Fibroblast of pulmonary artery (primary cell): Measurements from ENCODE around the gene DHRS7B.
A peak's percentile ranks its signal among the peaks of the same experiment; 100 is the strongest.
"Not testable (repeated sequence)": the region's sequence is repeated elsewhere in the genome, so short reads cannot be mapped to it uniquely, and the experiment has no call there.

ENCODE experiments used
- DNase-seq: peaks from one replicate; pipeline ENCODE4 v3.0.0-alpha.2; 2010; ENCODE audit warnings: low read depth
- H3K4me3 ChIP-seq: replicated peaks from 2 replicates; pipeline ENCODE4 v1.5.1; 2011; ENCODE audit warnings: low read depth, mild to moderate bottlenecking, control low read depth, low read length, moderate library complexity
- TF ChIP-seq, protein P1 (sequence below): IDR thresholded peaks from 2 replicates; pipeline ENCODE4 v1.5.1; 2011; ENCODE audit warnings: mild to moderate bottlenecking, control low read depth, low read length, inconsistent platforms; ENCODE audit errors: missing control alignments

Gene DHRS7B

DNA sequence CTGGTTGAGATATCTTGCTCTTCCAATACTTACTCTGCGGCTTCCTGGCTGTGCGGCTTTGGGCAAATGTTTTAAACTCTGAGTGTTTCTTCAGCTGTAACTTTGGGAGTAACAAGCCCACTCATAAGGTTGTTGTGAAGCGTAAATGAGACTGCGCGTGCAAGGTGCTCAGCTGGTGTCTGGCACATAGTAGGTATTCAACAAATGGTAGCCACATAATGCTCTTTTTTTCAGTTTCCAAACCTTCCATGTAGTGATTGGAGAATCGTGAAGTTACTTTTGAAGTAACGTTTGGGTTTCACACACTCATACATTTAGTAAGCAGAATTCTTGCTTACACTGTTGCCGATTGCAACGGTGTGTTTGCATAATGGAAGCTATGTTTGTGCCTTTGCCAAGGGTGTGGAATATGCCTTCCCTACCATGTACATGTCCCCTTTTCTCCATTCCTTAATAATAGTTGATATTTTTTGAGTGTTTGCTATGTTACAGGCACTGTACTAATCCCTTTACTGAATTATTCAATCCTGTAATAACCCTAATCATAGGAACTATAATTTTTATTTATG lies 829 bp downstream of the DHRS7B start:
- H3K4me3 ChIP-seq, result peak overlapping the region; percentile 96
- no peak for DNase-seq
- TF ChIP-seq, protein P1, sequence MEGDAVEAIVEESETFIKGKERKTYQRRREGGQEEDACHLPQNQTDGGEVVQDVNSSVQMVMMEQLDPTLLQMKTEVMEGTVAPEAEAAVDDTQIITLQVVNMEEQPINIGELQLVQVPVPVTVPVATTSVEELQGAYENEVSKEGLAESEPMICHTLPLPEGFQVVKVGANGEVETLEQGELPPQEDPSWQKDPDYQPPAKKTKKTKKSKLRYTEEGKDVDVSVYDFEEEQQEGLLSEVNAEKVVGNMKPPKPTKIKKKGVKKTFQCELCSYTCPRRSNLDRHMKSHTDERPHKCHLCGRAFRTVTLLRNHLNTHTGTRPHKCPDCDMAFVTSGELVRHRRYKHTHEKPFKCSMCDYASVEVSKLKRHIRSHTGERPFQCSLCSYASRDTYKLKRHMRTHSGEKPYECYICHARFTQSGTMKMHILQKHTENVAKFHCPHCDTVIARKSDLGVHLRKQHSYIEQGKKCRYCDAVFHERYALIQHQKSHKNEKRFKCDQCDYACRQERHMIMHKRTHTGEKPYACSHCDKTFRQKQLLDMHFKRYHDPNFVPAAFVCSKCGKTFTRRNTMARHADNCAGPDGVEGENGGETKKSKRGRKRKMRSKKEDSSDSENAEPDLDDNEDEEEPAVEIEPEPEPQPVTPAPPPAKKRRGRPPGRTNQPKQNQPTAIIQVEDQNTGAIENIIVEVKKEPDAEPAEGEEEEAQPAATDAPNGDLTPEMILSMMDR, result no peak

DNA sequence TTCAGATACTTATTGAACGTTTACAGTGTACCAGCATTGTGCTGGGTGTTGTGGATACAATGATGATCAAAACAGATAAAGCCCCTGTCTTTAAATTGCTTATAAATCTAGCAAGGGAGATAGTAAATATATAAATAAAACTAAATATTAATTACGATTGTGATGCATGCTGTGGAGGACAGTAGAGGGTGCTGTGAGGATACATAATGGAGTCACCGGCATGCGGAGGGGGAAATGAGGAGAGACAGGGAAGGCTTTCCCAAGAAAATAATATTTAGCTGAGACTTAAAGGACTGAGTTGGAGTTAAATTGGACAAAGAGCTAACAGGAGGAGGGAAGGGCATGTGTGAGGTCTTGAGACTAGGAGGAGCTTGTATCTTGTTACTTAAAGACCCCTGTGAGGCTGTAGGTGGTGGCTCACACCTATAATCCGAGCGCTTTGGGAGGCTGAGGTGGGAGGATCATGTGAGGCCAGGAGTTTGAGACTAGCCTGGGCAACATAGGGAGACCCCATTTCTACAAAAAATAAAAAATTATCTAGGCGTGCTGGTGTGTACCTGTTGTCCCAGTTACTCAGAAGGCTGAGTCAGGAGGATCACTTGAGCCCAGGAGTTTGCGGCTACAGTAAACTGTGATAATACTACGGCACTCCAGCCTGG lies 2.4 kb downstream of the DHRS7B start:
- DNase-seq, result peak; percentile 76
- TF ChIP-seq, protein P1, result peak; percentile 64

DNA sequence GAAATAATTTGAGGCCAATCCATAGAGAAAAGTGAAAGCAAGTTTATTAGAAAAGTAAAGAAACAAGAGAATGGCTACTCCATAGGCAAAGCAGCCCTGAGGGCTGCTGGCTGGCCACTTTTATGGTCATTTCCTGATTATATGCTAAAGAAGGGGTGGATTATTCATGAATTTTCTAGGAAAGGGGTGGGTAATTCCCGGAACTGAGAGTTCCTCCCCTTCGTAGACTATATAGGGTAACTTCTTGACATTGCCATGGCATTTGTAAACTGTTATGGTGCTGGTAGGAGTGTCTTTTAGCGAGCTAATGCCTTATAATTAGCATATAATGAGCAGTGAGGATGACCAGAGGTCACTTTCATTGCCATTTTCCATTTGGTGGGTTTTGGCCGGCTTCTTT lies 4.4 kb downstream of the DHRS7B start:
- no peak for DNase-seq
- TF ChIP-seq, protein P1, result no peak
- H3K4me3 ChIP-seq, result no peak overlapping the region

More for the DNA sequence above, 2.4 kb downstream of the DHRS7B start:
- H3K4me3 ChIP-seq, result no peak overlapping the region

DNA sequence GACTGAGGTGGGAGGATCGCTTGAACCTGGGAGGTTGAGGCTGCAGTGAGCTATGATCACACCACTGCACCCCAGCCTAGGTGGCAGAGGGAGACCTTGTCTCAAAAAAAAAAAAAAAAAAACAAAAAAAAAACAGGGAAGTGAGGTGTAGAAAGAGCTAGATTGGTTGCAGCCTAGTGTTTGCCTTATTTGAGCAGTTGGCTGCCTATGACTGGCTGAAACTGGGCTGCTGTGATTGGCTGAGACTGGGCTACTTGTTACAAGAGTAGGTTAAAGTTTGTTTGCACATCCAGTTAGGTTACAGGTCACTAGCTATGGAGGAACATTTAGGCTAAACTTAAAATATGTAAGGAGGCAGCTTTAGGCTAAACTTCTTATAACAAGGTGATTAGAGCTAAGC lies 5.7 kb downstream of the DHRS7B start:
- H3K4me3 ChIP-seq, result no peak overlapping the region
- DNase-seq, result no peak
- TF ChIP-seq, protein P1, result no peak

DNA sequence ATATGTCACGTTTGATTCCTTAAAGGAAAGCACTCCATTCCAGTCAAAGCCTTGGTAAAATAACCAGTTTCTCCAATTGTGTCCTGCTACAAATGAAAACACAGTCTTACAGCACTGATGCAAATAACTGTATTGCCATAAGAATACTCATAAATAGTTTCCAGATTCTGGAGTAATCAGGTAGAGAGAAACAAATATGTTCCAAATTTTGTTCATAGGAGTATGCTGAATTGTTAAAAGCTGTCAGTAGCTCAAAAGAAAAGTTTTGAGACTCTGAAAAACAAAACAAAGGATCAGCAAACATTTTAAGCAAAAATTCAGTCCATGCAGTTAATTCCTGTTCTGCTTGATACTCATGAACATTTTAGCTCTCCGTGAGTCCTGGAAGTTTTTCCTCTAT lies 7.8 kb downstream of the DHRS7B start:
- H3K4me3 ChIP-seq, result no peak overlapping the region
- TF ChIP-seq, protein P1, result no peak
- no peak for DNase-seq

DNA sequence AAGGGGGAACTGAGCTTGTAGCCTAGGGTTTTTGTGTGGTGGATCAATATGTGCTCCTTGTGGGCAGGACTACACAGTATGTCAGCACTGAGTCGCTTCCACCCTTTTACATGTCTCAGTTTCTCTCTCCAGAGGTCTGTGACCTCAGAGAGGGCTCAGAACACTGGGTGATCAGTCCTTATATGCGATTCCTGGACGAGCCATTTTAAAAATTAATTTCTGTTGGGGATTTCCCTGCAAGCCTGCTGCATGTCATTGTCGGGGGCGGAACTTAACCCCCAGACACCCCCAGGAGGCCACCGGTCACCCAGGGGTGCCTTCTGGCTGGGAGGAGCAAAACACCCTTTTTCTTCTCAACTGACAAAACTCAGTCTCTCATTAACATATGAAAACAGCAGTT lies 14.1 kb downstream of the DHRS7B start:
- no peak overlapping the region for H3K4me3 ChIP-seq
- no peak for DNase-seq
- TF ChIP-seq, protein P1, result no peak

DNA sequence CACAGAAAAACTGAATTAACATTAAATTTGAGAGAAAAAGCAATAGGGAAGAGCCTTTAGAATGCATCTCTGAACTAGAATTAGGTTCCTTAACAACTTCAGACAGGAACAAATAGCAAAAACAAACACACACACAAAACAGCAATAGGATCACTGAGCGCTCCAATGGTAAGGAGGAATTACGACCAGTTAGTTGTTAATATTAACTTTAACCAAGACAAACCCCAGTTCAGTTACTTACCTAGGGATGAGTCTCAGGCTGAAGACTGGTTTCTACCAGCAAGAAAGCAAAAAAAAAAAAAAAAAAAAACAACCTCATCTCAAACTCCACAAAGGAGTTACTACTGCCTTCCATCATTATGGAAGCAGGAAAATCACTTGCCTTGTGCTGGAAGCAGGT lies 14.6 kb downstream of the DHRS7B start:
- TF ChIP-seq, protein P1, result no peak
- no peak overlapping the region for H3K4me3 ChIP-seq
- DNase-seq, result no peak

DNA sequence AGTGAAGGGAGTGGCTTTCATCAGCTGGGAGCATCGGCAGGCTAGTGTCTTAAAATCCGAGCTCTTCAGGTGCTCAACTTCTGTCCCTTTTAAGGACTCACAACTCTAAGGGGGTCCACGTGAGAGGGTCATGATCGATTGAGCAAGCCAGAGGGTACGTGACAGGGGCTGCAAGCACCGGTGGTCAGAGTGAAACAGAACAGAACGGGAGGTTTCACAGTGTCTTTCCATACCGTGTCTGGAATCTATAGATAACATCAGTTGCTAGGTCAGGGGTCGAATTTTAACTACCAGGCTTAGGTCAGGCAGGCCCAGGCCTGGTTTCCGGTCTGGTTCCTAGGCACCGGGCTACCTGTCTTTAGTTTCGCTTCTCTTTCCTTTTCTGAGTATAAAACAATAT lies 15.3 kb downstream of the DHRS7B start:
- not testable (repeated sequence) for DNase-seq

More for the DNA sequence above, 15.3 kb downstream of the DHRS7B start:
- H3K4me3 ChIP-seq, result not testable (repeated sequence)
